Mesodermal cell (in vitro differentiated cells): ENCODE data around the gene SNX25.

Source experiments
- H3K27ac ChIP-seq: 2 replicates; pipeline ENCODE4 v1.7.0; 2013; ENCODE audit warnings: mild to moderate bottlenecking, low read depth, low read length, moderate library complexity; ENCODE audit not compliant: severe bottlenecking
- H3K36me3 ChIP-seq: 2 replicates; pipeline ENCODE4 v1.7.1; 2013; ENCODE audit warnings: mild to moderate bottlenecking, low read length, moderate library complexity; ENCODE audit not compliant: control insufficient read depth, insufficient read depth
- H3K4me1 ChIP-seq: one replicate; pipeline ENCODE4 v1.7.1; 2013; ENCODE audit warnings: mild to moderate bottlenecking, low read length; ENCODE audit not compliant: insufficient read depth, control insufficient read depth, poor library complexity, severe bottlenecking
- H3K4me3 ChIP-seq: 2 replicates; pipeline ENCODE4 v1.7.0; 2013; ENCODE audit warnings: low read length, control low read depth, mild to moderate bottlenecking; ENCODE audit not compliant: insufficient read depth, poor library complexity, severe bottlenecking; ENCODE audit errors: extremely low read depth
- H3K9me3 ChIP-seq: 2 replicates; pipeline ENCODE4 v1.7.1; 2013; ENCODE audit warnings: mild to moderate bottlenecking, low read length, moderate library complexity; ENCODE audit not compliant: control insufficient read depth
- WGBS, 2 experiments: methylation state at CpG; one replicate each; pipeline ENCODE4 v1.1.5; 2013; ENCODE audit warnings: missing lambda C conversion rate in 2 of 2; ENCODE audit not compliant: insufficient coverage in 2 of 2; 5-methylcytosine and 5-hydroxymethylcytosine counted together

Gene SNX25

GRCh38 chr4:185394568-185395237 is 185.3 kb downstream of the SNX25 start:
- Histone ChIP-seq H3K27ac (no peak overlapping the region), H3K36me3 (no peaks in the 10 kb centered on the region), H3K4me3 (no peak overlapping the region), H3K4me1 (no peaks in the 10 kb centered on the region), H3K9me3 (no peaks in the 10 kb centered on the region)
- WGBS, 2 experiments = 92% methylated on average over 8 of the region's 12 CpGs

- Histone ChIP-seq H3K36me3 (peaks cover 4% of the 10 kb centered on the region), H3K4me3 (peak within 1 kb of the TSS; percentile 67), H3K9me3 (no peaks in the 10 kb centered on the region), H3K4me1 (no peaks in the 10 kb centered on the region), H3K27ac (peak within 1 kb of the TSS; percentile 86)
- WGBS, 2 experiments = 56 to 63% methylated on average over 7 to 8 of the region's 12 CpGs
Measured at GRCh38 chr4:185395238-185395955, 186.0 kb downstream of the SNX25 start, which contains the start of gene LRP2BP. TSS of gene LRP2BP (minus strand) at chr4:185395924. CDS start at chr4:185378186, 17,738 bp downstream.

- Histone ChIP-seq H3K9me3 (no peaks in the 10 kb centered on the region), H3K27ac (peak overlapping the region; percentile 86), H3K4me1 (no peaks in the 10 kb centered on the region), H3K36me3 (peaks cover 10% of the 10 kb centered on the region), H3K4me3 (peak overlapping the region; percentile 67)
- WGBS, 2 experiments = 1 to 2% methylated on average over 74 to 81 of the region's 98 CpGs
Measured at GRCh38 chr4:185395956-185396723, 186.7 kb downstream of the SNX25 start.

GRCh38 chr4:185396724-185397385 is 187.5 kb downstream of the SNX25 start, which contains the start of gene ANKRD37:
TSS of gene ANKRD37 (plus strand) at chr4:185396841. CDS start at chr4:185396924, 83 bp downstream.
- no peaks in the 10 kb centered on the region for H3K9me3 ChIP-seq
- H3K4me3 ChIP-seq = peak within 1 kb of the TSS; percentile 67
- WGBS, 2 experiments = 3 to 8% methylated on average over 31 to 35 of the region's 38 CpGs
- peaks cover 10% of the 10 kb centered on the region for H3K36me3 ChIP-seq
- H3K27ac ChIP-seq = peak within 1 kb of the TSS; percentile 86
- no peaks in the 10 kb centered on the region for H3K4me1 ChIP-seq

- 80 to 90% methylated on average over 1 to 2 of the region's 2 CpGs for WGBS, 2 experiments
- H3K4me3 ChIP-seq = no peak overlapping the region
- no peaks in the 10 kb centered on the region for H3K9me3 ChIP-seq
- H3K36me3 ChIP-seq = peaks cover 20% of the 10 kb centered on the region
- H3K4me1 ChIP-seq = no peaks in the 10 kb centered on the region
- H3K27ac ChIP-seq = peak overlapping the region; percentile 5
Measured at GRCh38 chr4:185398618-185399017, 189.2 kb downstream of the SNX25 start.

GRCh38 chr4:185399466-185399865 is 190.1 kb downstream of the SNX25 start:
- 90 to 96% methylated on average over 2 to 5 of the region's 8 CpGs for WGBS, 2 experiments
- H3K36me3 ChIP-seq = peaks cover 21% of the 10 kb centered on the region

GRCh38 chr4:185404031-185404430 is 194.6 kb downstream of the SNX25 start:
- no peak overlapping the region for H3K4me3 ChIP-seq
- H3K9me3 ChIP-seq = no peaks in the 10 kb centered on the region
- H3K36me3 ChIP-seq = peaks cover 51% of the 10 kb centered on the region
- WGBS, 2 experiments = 90 to 100% methylated on average over 1 to 2 of the region's 4 CpGs
- H3K4me1 ChIP-seq = no peaks in the 10 kb centered on the region
- no peak overlapping the region for H3K27ac ChIP-seq

More at GRCh38 chr4:185399466-185399865, 190.1 kb downstream of the SNX25 start:
- no peak overlapping the region for H3K27ac ChIP-seq
- no peaks in the 10 kb centered on the region for H3K4me1 ChIP-seq
- no peak overlapping the region for H3K4me3 ChIP-seq
- H3K9me3 ChIP-seq = no peaks in the 10 kb centered on the region

- no peaks in the 10 kb centered on the region for H3K4me1 ChIP-seq
- peaks cover 53% of the 10 kb centered on the region for H3K36me3 ChIP-seq
- H3K27ac ChIP-seq = no peak overlapping the region
- WGBS, 2 experiments = 90 to 96% methylated on average over 4 of the region's 6 CpGs
- no peak overlapping the region for H3K4me3 ChIP-seq
- peaks cover 4% of the 10 kb centered on the region for H3K9me3 ChIP-seq
Measured at GRCh38 chr4:185405296-185405999, 196.1 kb downstream of the SNX25 start.

- Histone ChIP-seq H3K27ac (no peak overlapping the region), H3K4me3 (no peak overlapping the region), H3K36me3 (peaks cover 39% of the 10 kb centered on the region), H3K4me1 (no peaks in the 10 kb centered on the region), H3K9me3 (peaks cover 4% of the 10 kb centered on the region)
- 92% methylated on average over 1 of the region's 2 CpGs for WGBS, 2 experiments
Measured at GRCh38 chr4:185408432-185408831, 199.0 kb downstream of the SNX25 start.

GRCh38 chr4:185411849-185412248 is 202.5 kb downstream of the SNX25 start:
- no peak overlapping the region for H3K4me3 ChIP-seq
- 80% methylated on average over 1 of the region's 5 CpGs; no CpG with 5 or more reads in 1 of the 2 experiments for WGBS, 2 experiments
- no peak overlapping the region for H3K27ac ChIP-seq
- no peaks in the 10 kb centered on the region for H3K4me1 ChIP-seq
- peaks cover 4% of the 10 kb centered on the region for H3K9me3 ChIP-seq
- H3K36me3 ChIP-seq = peaks cover 26% of the 10 kb centered on the region
